Measurements from ENCODE around the gene MKI67. TPM values are rescaled to one million over a fixed set of nuclear protein-coding genes. Genes with fewer than 3 reads are reported as not detected.
"Not testable (repeated sequence)": the region's sequence is repeated elsewhere in the genome, so short reads cannot be mapped to it uniquely, and the experiment has no call there.

The MKI67 gene
- total RNA-seq, 1 donor from 2014 or later: 2.1 TPM

DNA sequence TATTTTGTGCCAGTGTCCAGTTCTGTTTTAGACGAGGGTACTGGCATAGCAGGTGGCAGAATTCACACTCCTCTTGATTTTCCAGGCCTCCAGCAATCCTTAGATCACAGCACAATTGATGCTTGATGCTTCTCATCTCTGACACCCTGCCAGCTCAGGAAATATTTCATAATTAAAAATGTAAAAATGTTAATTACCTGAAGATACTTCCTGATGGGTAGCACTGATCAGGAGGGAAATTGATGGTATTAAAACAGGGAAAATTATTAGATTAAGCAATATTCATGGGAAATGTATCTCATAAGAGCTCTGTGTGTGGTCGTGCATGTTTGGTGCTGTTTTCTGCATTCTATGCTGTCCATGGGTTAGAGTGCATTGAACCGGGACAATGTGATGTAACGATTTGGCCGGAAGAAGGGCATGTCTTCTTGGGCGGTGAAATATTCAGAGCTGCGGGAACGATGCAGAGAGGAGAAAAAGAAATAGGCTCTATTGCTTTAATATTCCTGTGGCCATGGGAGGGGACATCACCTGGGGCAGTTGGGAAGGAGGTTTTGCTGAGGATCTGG, 43.7 kb upstream of the MKI67 start:
- Histone ChIP-seq H3K36me3 (no peaks in the 10 kb centered on the region), H3K4me1 (no peaks in the 10 kb centered on the region), H3K27ac (no peak overlapping the region), H3K4me3 (no peak overlapping the region), H3K9me3 (peaks cover 10% of the 10 kb centered on the region), H3K27me3 (no peaks in the 10 kb centered on the region)
- TF ChIP-seq, protein P1, sequence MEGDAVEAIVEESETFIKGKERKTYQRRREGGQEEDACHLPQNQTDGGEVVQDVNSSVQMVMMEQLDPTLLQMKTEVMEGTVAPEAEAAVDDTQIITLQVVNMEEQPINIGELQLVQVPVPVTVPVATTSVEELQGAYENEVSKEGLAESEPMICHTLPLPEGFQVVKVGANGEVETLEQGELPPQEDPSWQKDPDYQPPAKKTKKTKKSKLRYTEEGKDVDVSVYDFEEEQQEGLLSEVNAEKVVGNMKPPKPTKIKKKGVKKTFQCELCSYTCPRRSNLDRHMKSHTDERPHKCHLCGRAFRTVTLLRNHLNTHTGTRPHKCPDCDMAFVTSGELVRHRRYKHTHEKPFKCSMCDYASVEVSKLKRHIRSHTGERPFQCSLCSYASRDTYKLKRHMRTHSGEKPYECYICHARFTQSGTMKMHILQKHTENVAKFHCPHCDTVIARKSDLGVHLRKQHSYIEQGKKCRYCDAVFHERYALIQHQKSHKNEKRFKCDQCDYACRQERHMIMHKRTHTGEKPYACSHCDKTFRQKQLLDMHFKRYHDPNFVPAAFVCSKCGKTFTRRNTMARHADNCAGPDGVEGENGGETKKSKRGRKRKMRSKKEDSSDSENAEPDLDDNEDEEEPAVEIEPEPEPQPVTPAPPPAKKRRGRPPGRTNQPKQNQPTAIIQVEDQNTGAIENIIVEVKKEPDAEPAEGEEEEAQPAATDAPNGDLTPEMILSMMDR (IDR thresholded peaks at IDR 0.05): no peak
- ATAC-seq: no peak
- no peak for DNase-seq
- intact Hi-C loops (cut with DNase I): no loop called here

DNA sequence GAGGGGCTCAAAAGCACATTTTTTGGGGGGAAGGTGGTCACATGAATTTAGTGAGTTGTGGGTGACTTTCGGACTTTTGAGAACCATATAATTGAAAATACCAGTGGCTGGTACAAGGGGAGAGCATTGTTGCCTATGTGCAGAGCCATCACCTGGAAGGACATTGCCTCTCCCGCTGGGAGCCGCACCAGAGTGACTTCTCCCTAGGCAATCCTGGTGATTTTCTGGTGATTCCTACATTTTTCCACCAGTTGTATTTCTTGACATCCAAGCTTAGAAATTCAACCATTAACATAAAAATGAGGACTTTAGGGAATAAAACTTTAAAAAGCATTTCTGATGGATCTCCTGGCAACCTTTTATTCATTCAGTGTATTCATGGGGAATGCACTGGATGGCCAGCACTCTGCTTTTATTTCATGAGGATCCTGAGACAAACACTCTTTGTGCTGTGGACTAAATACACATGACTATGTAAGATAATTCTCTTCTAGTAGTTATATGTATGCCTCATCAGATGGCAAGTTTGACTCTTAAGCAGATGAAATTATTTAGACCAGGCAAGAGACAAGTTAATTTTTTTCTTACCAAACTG, 41.8 kb upstream of the MKI67 start:
- DNase-seq: no peak
- intact Hi-C loops (cut with DNase I): no loop called here
- no peak for ATAC-seq
- no peaks in the 10 kb centered on the region for H3K27me3 ChIP-seq
- H3K9me3 ChIP-seq: no peaks in the 10 kb centered on the region
- TF ChIP-seq, protein P1 (IDR thresholded peaks at IDR 0.05): no peak
- no peaks in the 10 kb centered on the region for H3K36me3 ChIP-seq
- H3K4me1 ChIP-seq: no peaks in the 10 kb centered on the region
- no peak overlapping the region for H3K27ac ChIP-seq
- H3K4me3 ChIP-seq: no peak overlapping the region

DNA sequence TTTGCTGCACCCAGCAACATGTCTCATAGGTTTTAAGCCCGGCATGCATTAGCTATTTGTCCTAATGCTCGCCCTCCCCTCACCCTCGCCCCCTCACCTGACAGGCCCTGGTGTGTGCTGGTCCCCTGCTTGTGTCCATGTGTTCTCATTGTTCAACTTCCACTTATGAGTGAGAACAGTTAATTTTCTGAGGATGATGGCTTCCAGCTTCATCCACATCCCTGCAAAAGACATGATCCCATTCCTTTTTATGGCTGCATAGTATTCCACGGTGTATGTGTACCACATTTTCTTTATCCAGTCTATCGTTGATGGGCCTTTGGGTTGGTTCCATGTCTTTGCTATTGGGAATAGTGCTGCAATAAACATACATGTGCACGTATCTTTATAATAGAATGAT, 40.9 kb upstream of the MKI67 start:
- intact Hi-C loops (cut with DNase I): not testable (repeated sequence)

DNA sequence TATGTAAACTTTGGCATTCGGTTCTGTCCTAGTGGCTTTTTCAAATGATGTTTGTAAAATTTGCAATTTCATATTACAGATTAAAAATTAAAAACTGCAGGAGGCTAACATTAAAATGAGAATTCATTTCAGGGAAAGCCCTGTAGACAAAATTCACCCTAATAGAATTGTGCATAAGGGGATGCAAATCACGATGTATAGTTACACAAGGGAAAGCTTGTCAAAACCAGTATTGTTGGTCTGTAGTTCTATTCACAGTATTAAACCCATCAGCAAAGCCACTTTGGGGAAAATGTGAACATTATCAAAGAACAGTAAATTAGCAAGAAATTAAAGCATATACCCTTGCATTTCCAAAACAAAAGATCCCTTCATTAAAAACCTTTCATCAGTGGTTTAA, 39.9 kb upstream of the MKI67 start:
- H3K27ac ChIP-seq: no peak overlapping the region
- DNase-seq: no peak
- H3K4me1 ChIP-seq: no peaks in the 10 kb centered on the region
- H3K4me3 ChIP-seq: no peak overlapping the region
- H3K36me3 ChIP-seq: no peaks in the 10 kb centered on the region
- intact Hi-C loops (cut with DNase I): no loop called here
- no peaks in the 10 kb centered on the region for H3K27me3 ChIP-seq
- ATAC-seq: no peak
- H3K9me3 ChIP-seq: no peaks in the 10 kb centered on the region
- TF ChIP-seq, protein P1 (IDR thresholded peaks at IDR 0.05): no peak

More for the DNA sequence above, 40.9 kb upstream of the MKI67 start:
- H3K36me3 ChIP-seq, H3K4me3 ChIP-seq, DNase-seq, H3K27ac ChIP-seq, H3K9me3 ChIP-seq, H3K27me3 ChIP-seq, ATAC-seq, H3K4me1 ChIP-seq: not testable (repeated sequence)

DNA sequence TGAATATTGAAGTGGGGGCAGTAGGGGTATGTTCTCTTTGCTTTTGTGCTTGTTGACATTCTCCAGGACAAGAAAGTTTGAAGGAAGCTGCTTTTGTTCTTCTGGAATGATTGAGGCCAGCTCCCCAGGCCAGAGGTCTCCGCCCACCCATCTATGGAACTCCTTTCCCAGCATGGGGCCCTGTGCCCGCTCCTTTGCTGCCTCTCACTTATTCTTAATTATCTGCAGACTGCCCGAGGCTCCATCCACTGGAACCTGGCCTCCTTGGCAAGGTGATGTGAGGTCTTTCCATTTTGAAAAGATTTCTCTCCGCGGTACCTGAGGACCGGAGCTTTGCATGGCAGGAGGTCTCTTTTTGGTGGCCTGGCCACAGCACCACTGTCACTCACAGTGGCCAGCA, 39.3 kb upstream of the MKI67 start:
- ATAC-seq (no peak), DNase-seq (no peak)
- Histone ChIP-seq H3K27ac (no peak overlapping the region), H3K4me3 (no peak overlapping the region), H3K4me1 (no peaks in the 10 kb centered on the region), H3K27me3 (no peaks in the 10 kb centered on the region), H3K36me3 (no peaks in the 10 kb centered on the region), H3K9me3 (no peaks in the 10 kb centered on the region)
- intact Hi-C loops (cut with DNase I): no loop called here
- TF ChIP-seq, protein P1 (IDR thresholded peaks at IDR 0.05): no peak

DNA sequence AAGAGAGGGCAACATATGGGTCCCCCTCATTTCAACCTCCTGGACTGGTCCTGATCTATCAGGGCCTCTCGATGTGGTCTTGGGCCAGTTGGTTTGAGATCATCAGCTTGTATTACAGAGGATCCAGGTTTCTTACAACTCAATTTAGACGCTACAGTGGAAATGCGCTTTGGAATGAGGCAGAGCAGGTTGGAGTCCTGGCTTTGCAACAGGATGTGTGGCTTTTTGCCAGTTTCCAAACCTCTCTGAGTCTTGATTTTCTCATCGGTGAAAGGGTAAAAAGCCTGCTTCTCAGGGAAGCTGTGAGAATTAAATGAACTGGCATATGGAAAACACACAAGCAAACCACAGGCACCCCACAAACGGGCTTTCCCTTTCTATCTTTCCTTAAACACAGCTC, 37.5 kb upstream of the MKI67 start:
- no peak for DNase-seq
- no peaks in the 10 kb centered on the region for H3K9me3 ChIP-seq
- TF ChIP-seq, protein P1 (IDR thresholded peaks at IDR 0.05): no peak
- intact Hi-C loops (cut with DNase I): no loop called here
- no peak overlapping the region for H3K27ac ChIP-seq
- H3K27me3 ChIP-seq: no peaks in the 10 kb centered on the region
- no peaks in the 10 kb centered on the region for H3K36me3 ChIP-seq
- ATAC-seq: no peak
- no peak overlapping the region for H3K4me3 ChIP-seq
- H3K4me1 ChIP-seq: no peaks in the 10 kb centered on the region
